NAMALWA (cell line): ENCODE results near the gene OR11A1.

ENCODE experiments used
- DNase-seq: peaks from one replicate; pipeline ENCODE4 v3.0.0-alpha.2; 2015; ENCODE audit warnings: low spot score

OR11A1 gene

GRCh38 chr6:29456971-29457370 lies at the start of gene OR11A1, which contains the start of gene OR2H1:
Gene OR11A1 (minus strand): TSS chr6:29457071. CDS start chr6:29427641, 29,430 bp downstream.
Gene OR2H1 (plus strand): TSS chr6:29457155. CDS start chr6:29461770, 4,615 bp downstream.
- no peak for DNase-seq

- DNase-seq, result no peak
Measured at GRCh38 chr6:29506446-29507067, 49.7 kb upstream of the OR11A1 start.

- no peak for DNase-seq
Measured at GRCh38 chr6:29505808-29506207, 48.9 kb upstream of the OR11A1 start.

- no peak for DNase-seq
Measured at GRCh38 chr6:29504961-29505360, 48.1 kb upstream of the OR11A1 start.

GRCh38 chr6:29502597-29502996 lies 45.7 kb upstream of the OR11A1 start:
- no peak for DNase-seq

GRCh38 chr6:29502181-29502580 lies 45.3 kb upstream of the OR11A1 start:
- no peak for DNase-seq

GRCh38 chr6:29501106-29501505 lies 44.2 kb upstream of the OR11A1 start:
- DNase-seq, result no peak

GRCh38 chr6:29500594-29500993 lies 43.7 kb upstream of the OR11A1 start:
- no peak for DNase-seq

GRCh38 chr6:29499704-29500103 lies 42.8 kb upstream of the OR11A1 start:
- DNase-seq, result no peak

- no peak for DNase-seq
Measured at GRCh38 chr6:29496961-29497360, 40.1 kb upstream of the OR11A1 start.

- DNase-seq, result no peak
Measured at GRCh38 chr6:29495571-29495970, 38.7 kb upstream of the OR11A1 start.

- DNase-seq, result no peak
Measured at GRCh38 chr6:29494131-29494530, 37.3 kb upstream of the OR11A1 start.

- DNase-seq, result no peak
Measured at GRCh38 chr6:29493261-29493660, 36.4 kb upstream of the OR11A1 start.

GRCh38 chr6:29491574-29491973 lies 34.7 kb upstream of the OR11A1 start:
- DNase-seq, result no peak

- DNase-seq, result no peak
Measured at GRCh38 chr6:29490552-29490951, 33.7 kb upstream of the OR11A1 start.

GRCh38 chr6:29490055-29490454 lies 33.2 kb upstream of the OR11A1 start:
- no peak for DNase-seq

GRCh38 chr6:29489286-29489685 lies 32.4 kb upstream of the OR11A1 start:
- no peak for DNase-seq

GRCh38 chr6:29488874-29489273 lies 32.0 kb upstream of the OR11A1 start:
- no peak for DNase-seq

GRCh38 chr6:29487660-29488059 lies 30.8 kb upstream of the OR11A1 start, which contains the start of gene MAS1L:
Gene MAS1L (minus strand): TSS chr6:29487956. CDS start chr6:29487902, 54 bp downstream.
- no peak for DNase-seq

GRCh38 chr6:29487131-29487530 lies 30.3 kb upstream of the OR11A1 start:
- DNase-seq, result no peak

GRCh38 chr6:29486577-29486976 lies 29.7 kb upstream of the OR11A1 start:
- DNase-seq, result no peak

GRCh38 chr6:29483735-29484134 lies 26.9 kb upstream of the OR11A1 start:
- no peak for DNase-seq

- no peak for DNase-seq
Measured at GRCh38 chr6:29483186-29483585, 26.3 kb upstream of the OR11A1 start.

- no peak for DNase-seq
Measured at GRCh38 chr6:29479560-29479959, 22.7 kb upstream of the OR11A1 start.
